GM18508 (cell line): Measurements from ENCODE around the gene LRRN3.
"Not testable (repeated sequence)": the region's sequence is repeated elsewhere in the genome, so short reads cannot be mapped to it uniquely, and the experiment has no call there.

Experiments
- ATAC-seq: cut with Tn5 transposase; IDR thresholded peaks from one replicate; pipeline ENCODE4 v1.9.1; 2021; ENCODE audit warnings: moderate number of reproducible peaks; ENCODE audit not compliant: insufficient read depth, unreplicated experiment

The LRRN3 gene

GRCh38 chr7:111090846-111091245, at the start of gene LRRN3:
LRRN3 (plus strand) TSS chr7:111091127; CDS start chr7:111122773, 31,646 bp downstream.
- no peak for ATAC-seq

- ATAC-seq: no peak
Measured at GRCh38 chr7:111041577-111041976, 49.4 kb upstream of the LRRN3 start.

GRCh38 chr7:111042842-111043241, 48.1 kb upstream of the LRRN3 start:
- no peak for ATAC-seq

GRCh38 chr7:111043561-111043960, 47.4 kb upstream of the LRRN3 start:
- ATAC-seq: peak; percentile 92

GRCh38 chr7:111045449-111045848, 45.5 kb upstream of the LRRN3 start:
- ATAC-seq: no peak

GRCh38 chr7:111047595-111047994, 43.3 kb upstream of the LRRN3 start:
- ATAC-seq: no peak

GRCh38 chr7:111049971-111050680, 40.8 kb upstream of the LRRN3 start:
- no peak for ATAC-seq

GRCh38 chr7:111050875-111051416, 40.0 kb upstream of the LRRN3 start:
- no peak for ATAC-seq

- ATAC-seq: no peak
Measured at GRCh38 chr7:111051832-111052231, 39.1 kb upstream of the LRRN3 start.

GRCh38 chr7:111053035-111053434, 37.9 kb upstream of the LRRN3 start:
- ATAC-seq: no peak

- ATAC-seq: no peak
Measured at GRCh38 chr7:111056371-111056770, 34.6 kb upstream of the LRRN3 start.

GRCh38 chr7:111057066-111057465, 33.9 kb upstream of the LRRN3 start:
- ATAC-seq: no peak

- ATAC-seq: no peak
Measured at GRCh38 chr7:111059833-111060232, 31.1 kb upstream of the LRRN3 start.

- ATAC-seq: no peak
Measured at GRCh38 chr7:111063166-111063565, 27.8 kb upstream of the LRRN3 start.

- ATAC-seq: no peak
Measured at GRCh38 chr7:111067251-111067650, 23.7 kb upstream of the LRRN3 start.

GRCh38 chr7:111067682-111068081, 23.2 kb upstream of the LRRN3 start:
- no peak for ATAC-seq

GRCh38 chr7:111068618-111069017, 22.3 kb upstream of the LRRN3 start:
- ATAC-seq: no peak

GRCh38 chr7:111071556-111071955, 19.4 kb upstream of the LRRN3 start:
- ATAC-seq: no peak

GRCh38 chr7:111072658-111073057, 18.3 kb upstream of the LRRN3 start:
- ATAC-seq: not testable (repeated sequence)

- ATAC-seq: peak; percentile 43
Measured at GRCh38 chr7:111074071-111074747, 16.7 kb upstream of the LRRN3 start.

GRCh38 chr7:111074748-111075146, 16.2 kb upstream of the LRRN3 start:
- no peak for ATAC-seq

GRCh38 chr7:111075498-111075897, 15.4 kb upstream of the LRRN3 start:
- no peak for ATAC-seq
